Naive thymus-derived CD4-positive, alpha-beta T cell (primary cell): ENCODE results near the gene RIMBP3B. TPM values are rescaled to one million over a fixed set of nuclear protein-coding genes. Genes with fewer than 3 reads are reported as not detected.
"Not testable (repeated sequence)": the region's sequence is repeated elsewhere in the genome, so short reads cannot be mapped to it uniquely, and the experiment has no call there.

ENCODE experiments used
- ATAC-seq: fragments of 150-1000 bp; cut with Tn5 transposase; 2 replicates; pipeline ENCODE4 v1.10.0; 2021; ENCODE audit warnings: mild to moderate bottlenecking, moderate library complexity
- CTCF ChIA-PET: fragments of 350-600 bp; sonication (Branson Sonifier 250); formaldehyde crosslinking; loops from one replicate; lab custom pipeline; 2021; ENCODE audit warnings: antibody characterized with exemption; lab: Charles Lee
- POLR2A ChIA-PET: fragments of 350-600 bp; sonication (Branson Sonifier 250); formaldehyde crosslinking; loops from one replicate; lab custom pipeline; 2021; ENCODE audit warnings: antibody characterized with exemption, inconsistent platforms; lab: Charles Lee
- DNase-seq, 9 donors: peaks; one replicate each; pipeline versions ENCODE4 v3.0.0 to v3.0.0-alpha.2; 2020 to 2022; ENCODE audit warnings: mixed read lengths in 1 of 9
- H3K27ac ChIP-seq: one replicate; pipeline ENCODE4 v1.7.0; 2013; ENCODE audit warnings: mild to moderate bottlenecking, low read depth, low read length, moderate library complexity
- H3K27me3 ChIP-seq, 2 donors: one replicate each; pipeline ENCODE4 v1.7.0; 2013; ENCODE audit warnings: low read length in 2 of 2, mild to moderate bottlenecking in 2 of 2, moderate library complexity in 2 of 2; ENCODE audit not compliant: control insufficient read depth in 2 of 2, insufficient read depth in 2 of 2
- H3K36me3 ChIP-seq, 3 experiments: 1 replicate in 2 of 3; 2 replicates in 1 of 3; pipeline ENCODE4 v1.7.0; 2013; ENCODE audit warnings: low read length in 3 of 3, mild to moderate bottlenecking in 3 of 3, moderate library complexity in 1 of 3; ENCODE audit not compliant: insufficient read depth in 3 of 3, control insufficient read depth in 2 of 3
- H3K4me1 ChIP-seq, 2 donors: one replicate each; pipeline ENCODE4 v1.7.0; 2013; ENCODE audit warnings: low read length in 2 of 2, mild to moderate bottlenecking in 2 of 2, moderate library complexity in 1 of 2; ENCODE audit not compliant: control insufficient read depth in 2 of 2, insufficient read depth in 2 of 2
- H3K4me3 ChIP-seq: 2 replicates; pipeline ENCODE4 v1.7.0; 2013; ENCODE audit warnings: mild to moderate bottlenecking, low read length
- H3K9me3 ChIP-seq, 3 experiments: 1 replicate in 2 of 3; 2 replicates in 1 of 3; pipeline ENCODE4 v1.7.0; 2013; ENCODE audit warnings: low read length in 3 of 3; ENCODE audit not compliant: control insufficient read depth in 2 of 3
- H3K27ac Mint-ChIP-seq, 9 donors: one replicate each; pipeline ENCODE4 v1.8.0; 2020 to 2022; ENCODE audit warnings: mixed read lengths in 9 of 9, mild to moderate bottlenecking in 8 of 9, moderate library complexity in 5 of 9, inconsistent platforms in 2 of 9
- H3K27me3 Mint-ChIP-seq, 5 donors: one replicate each; pipeline ENCODE4 v1.8.0; 2021 to 2022; ENCODE audit warnings: mixed read lengths in 5 of 5, mild to moderate bottlenecking in 1 of 5
- H3K36me3 Mint-ChIP-seq, 5 donors: one replicate each; pipeline ENCODE4 v1.8.0; 2020 to 2022; ENCODE audit warnings: mixed read lengths in 5 of 5, mild to moderate bottlenecking in 3 of 5, inconsistent platforms in 1 of 5
- H3K4me1 Mint-ChIP-seq, 7 donors: one replicate each; pipeline ENCODE4 v1.8.0; 2020 to 2022; ENCODE audit warnings: mixed read lengths in 7 of 7, mild to moderate bottlenecking in 3 of 7, inconsistent platforms in 1 of 7
- H3K4me3 Mint-ChIP-seq, 10 donors: one replicate each; pipeline ENCODE4 v1.8.0; 2020 to 2022; ENCODE audit warnings: mild to moderate bottlenecking in 10 of 10, mixed read lengths in 10 of 10, moderate library complexity in 6 of 10, inconsistent platforms in 2 of 10
- H3K9me3 Mint-ChIP-seq, 11 donors: one replicate each; pipeline ENCODE4 v1.8.0; 2020 to 2022; ENCODE audit warnings: mixed read lengths in 11 of 11, mild to moderate bottlenecking in 4 of 11, inconsistent platforms in 1 of 11, moderate library complexity in 1 of 11
- intact Hi-C, 2 donors: fragments of 100-400 bp; cut with micrococcal nuclease; formaldehyde crosslinking; loops; one replicate each; pipeline ENCODE4 v1.15.1; 2023
- polyA plus RNA-seq, 2 donors: library from polyadenylated mRNA; unstranded; fragments of 300-500 nt; fragmentation: Illumina TruSeq; gene quantifications; one replicate each; pipeline ENCODE4 v1.2.3, GENCODE V29; 2021
- total RNA-seq, 6 experiments: library from RNA in 5 of 6; stranded (reverse) in 5 of 6; gene quantifications; 1 replicate in 5 of 6; 2 replicates in 1 of 6; pipeline ENCODE4 v1.2.3 and lab custom pipeline; 2021 to 2026

The RIMBP3B gene
- total and polyA plus RNA-seq, 7 experiments from 2014 or later = 0.31 to 4.1 (median 1.1) TPM; not detected in 1

- H3K4me1 Mint-ChIP-seq, H3K9me3 Mint-ChIP-seq, H3K27me3 Mint-ChIP-seq, H3K9me3 ChIP-seq, H3K27me3 ChIP-seq, H3K27ac ChIP-seq, H3K4me1 ChIP-seq, H3K36me3 Mint-ChIP-seq, POLR2A ChIA-PET, ATAC-seq, H3K36me3 ChIP-seq, intact Hi-C loops, H3K4me3 ChIP-seq, CTCF ChIA-PET: not testable (repeated sequence)
- Mint-ChIP-seq H3K27ac (peak overlapping the region in 1 of 9 donors; percentile 43), H3K4me3 (peak overlapping the region in 5 of 10 donors; percentile 42 to 73 (median 59))
- DNase-seq = peak in 1 of 9 donors; percentile 22
These were observed 34.3 kb downstream of the RIMBP3B start for GRCh38 chr22:21417853-21418252.

DNA sequence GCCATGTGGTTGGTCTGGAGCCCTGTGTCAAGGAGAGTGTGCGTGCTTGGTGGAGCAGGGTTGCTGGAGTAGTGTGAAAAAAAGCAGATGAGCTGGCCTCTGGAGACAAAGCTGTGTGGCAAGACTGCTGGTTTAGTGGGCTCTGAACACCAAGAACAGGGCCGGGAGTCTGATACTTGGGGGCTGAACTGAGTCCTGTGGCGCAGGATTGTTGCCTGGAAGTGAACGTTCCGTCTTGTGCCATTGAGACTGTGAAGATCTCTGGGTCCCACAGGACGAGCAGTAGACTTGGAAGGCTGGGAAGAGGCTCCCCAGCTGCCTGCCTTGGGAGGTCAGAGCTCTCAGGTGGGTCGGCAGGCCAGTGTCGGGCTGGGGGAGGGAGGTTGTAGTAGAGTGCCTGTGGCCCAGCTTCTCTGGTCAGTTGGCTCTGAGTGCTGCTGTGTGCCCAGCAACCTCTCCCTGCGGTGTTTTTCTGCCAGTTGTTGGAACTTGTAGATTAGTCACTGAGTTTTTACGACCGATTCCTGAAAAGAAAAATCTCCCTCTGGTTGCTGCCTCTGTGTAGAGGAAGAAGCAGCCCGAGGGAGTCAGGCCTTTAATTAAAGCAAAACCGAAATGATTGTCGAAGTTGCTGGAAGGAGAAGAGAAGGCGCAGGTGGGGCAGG, 35.6 kb downstream of the RIMBP3B start:
- H3K4me3 Mint-ChIP-seq, H3K9me3 Mint-ChIP-seq, ATAC-seq, H3K27ac ChIP-seq, DNase-seq, CTCF ChIA-PET, intact Hi-C loops, H3K36me3 ChIP-seq, H3K27ac Mint-ChIP-seq, H3K36me3 Mint-ChIP-seq, H3K27me3 ChIP-seq, H3K9me3 ChIP-seq, H3K4me1 Mint-ChIP-seq, H3K4me3 ChIP-seq, H3K27me3 Mint-ChIP-seq, POLR2A ChIA-PET, H3K4me1 ChIP-seq: not testable (repeated sequence)

DNA sequence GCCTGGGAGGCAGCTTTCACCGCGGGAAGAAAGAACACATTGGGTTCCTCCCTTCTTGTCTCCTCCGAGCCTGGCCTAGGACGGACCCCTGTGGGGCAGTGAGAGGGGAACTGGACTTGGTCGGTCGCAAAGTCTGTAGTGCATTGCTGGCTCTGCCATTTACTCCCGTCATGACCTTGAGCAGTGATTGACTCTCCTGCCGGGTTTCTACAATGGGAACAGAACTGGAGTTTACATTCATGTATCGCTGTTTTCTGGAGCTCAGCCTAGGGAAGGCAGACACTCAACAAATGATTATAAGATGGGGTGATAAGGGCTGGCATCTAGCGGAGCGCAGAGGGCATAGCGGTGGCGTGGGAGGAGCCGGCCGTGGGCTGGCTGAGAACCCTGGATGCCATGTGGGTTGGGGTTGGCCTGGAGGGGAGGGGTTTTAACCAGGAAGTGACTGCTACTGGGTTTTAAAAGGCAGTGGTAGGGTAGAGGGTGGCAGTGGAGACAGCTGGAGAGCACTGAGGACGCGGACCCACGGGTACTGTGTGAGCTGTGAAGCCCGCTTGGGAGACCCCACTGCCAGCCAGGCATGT, 36.7 kb downstream of the RIMBP3B start:
- H3K36me3 ChIP-seq, intact Hi-C loops, CTCF ChIA-PET, H3K4me1 ChIP-seq, H3K27me3 ChIP-seq, H3K9me3 Mint-ChIP-seq, H3K36me3 Mint-ChIP-seq, H3K4me3 Mint-ChIP-seq, H3K27ac Mint-ChIP-seq, H3K9me3 ChIP-seq, H3K4me1 Mint-ChIP-seq, H3K27me3 Mint-ChIP-seq, POLR2A ChIA-PET, H3K4me3 ChIP-seq, H3K27ac ChIP-seq: not testable (repeated sequence)
- ATAC-seq (peak; percentile 85), DNase-seq (peak in 5 of 9 donors; percentile 9 to 26 (median 19))

DNA sequence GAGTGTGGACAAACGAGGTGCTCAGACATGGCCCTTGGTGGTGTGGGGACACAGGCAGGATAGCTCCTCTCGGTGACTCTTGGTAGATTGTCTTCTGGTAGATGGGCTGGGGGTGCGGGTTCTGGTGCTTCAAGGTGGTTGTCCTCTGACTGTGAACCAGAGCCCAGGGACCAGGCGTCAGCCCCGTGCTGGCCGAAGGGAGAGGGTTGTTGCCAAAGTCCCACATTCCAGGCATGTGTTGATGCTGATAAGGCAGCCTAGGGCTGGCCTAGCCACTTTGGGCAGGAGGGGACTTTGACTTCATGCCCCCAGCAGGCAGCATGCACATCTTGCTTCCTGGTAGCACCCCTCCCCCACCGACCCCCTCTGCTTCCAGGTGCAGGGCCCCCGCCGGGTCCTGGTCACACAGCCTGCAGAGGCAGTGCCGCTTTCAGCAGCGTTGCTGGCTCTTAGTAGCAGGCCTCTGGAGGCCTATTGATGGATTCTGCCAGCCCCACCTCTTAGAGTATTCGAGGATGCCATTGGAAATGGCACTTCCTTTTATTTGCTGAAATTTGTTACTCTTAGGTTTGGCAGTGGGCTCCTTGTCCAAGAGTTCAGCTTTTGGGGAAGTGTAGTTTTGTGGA, 40.6 kb downstream of the RIMBP3B start:
- H3K9me3 Mint-ChIP-seq, DNase-seq, H3K4me1 ChIP-seq, intact Hi-C loops, H3K4me3 ChIP-seq, H3K36me3 Mint-ChIP-seq, H3K27me3 ChIP-seq, H3K36me3 ChIP-seq, H3K9me3 ChIP-seq, H3K4me1 Mint-ChIP-seq, H3K27me3 Mint-ChIP-seq, CTCF ChIA-PET, H3K27ac Mint-ChIP-seq, H3K27ac ChIP-seq, POLR2A ChIA-PET, H3K4me3 Mint-ChIP-seq: not testable (repeated sequence)
- peak; percentile 16 for ATAC-seq

- H3K4me1 ChIP-seq, intact Hi-C loops, H3K27ac Mint-ChIP-seq, H3K27me3 ChIP-seq, H3K27me3 Mint-ChIP-seq, POLR2A ChIA-PET, H3K9me3 Mint-ChIP-seq, H3K36me3 ChIP-seq, H3K27ac ChIP-seq, H3K9me3 ChIP-seq, H3K36me3 Mint-ChIP-seq, H3K4me3 Mint-ChIP-seq, H3K4me1 Mint-ChIP-seq, DNase-seq, H3K4me3 ChIP-seq, CTCF ChIA-PET: not testable (repeated sequence)
- ATAC-seq = peak; percentile 85
These were observed 51.1 kb downstream of the RIMBP3B start for GRCh38 chr22:21434378-21435233.

- H3K9me3 Mint-ChIP-seq, POLR2A ChIA-PET, DNase-seq, H3K4me1 ChIP-seq, H3K9me3 ChIP-seq, H3K4me3 Mint-ChIP-seq, H3K36me3 Mint-ChIP-seq, intact Hi-C loops, H3K4me1 Mint-ChIP-seq, CTCF ChIA-PET, H3K27ac ChIP-seq, H3K27ac Mint-ChIP-seq, H3K4me3 ChIP-seq, H3K36me3 ChIP-seq, H3K27me3 ChIP-seq, H3K27me3 Mint-ChIP-seq, ATAC-seq: not testable (repeated sequence)
These were observed 52.7 kb downstream of the RIMBP3B start for GRCh38 chr22:21435998-21436810.
